GM21619 (cell line): Measurements from ENCODE around the gene DNAJB7.
"Not testable (repeated sequence)": the region's sequence is repeated elsewhere in the genome, so short reads cannot be mapped to it uniquely, and the experiment has no call there.

ENCODE experiments used
- ATAC-seq: cut with Tn5 transposase; IDR thresholded peaks from one replicate; pipeline ENCODE4 v1.9.1; 2021; ENCODE audit not compliant: unreplicated experiment

Gene DNAJB7

GRCh38 chr22:40862013-40862412 is at the start of gene DNAJB7:
TSS of gene DNAJB7 (minus strand) at chr22:40862113. CDS start at chr22:40861994, 119 bp downstream.
- no peak for ATAC-seq

GRCh38 chr22:40908895-40909294 is 47.0 kb upstream of the DNAJB7 start:
- ATAC-seq, result no peak

- no peak for ATAC-seq
Observed at GRCh38 chr22:40904101-40904500, 42.2 kb upstream of the DNAJB7 start.

GRCh38 chr22:40898850-40899357 is 37.0 kb upstream of the DNAJB7 start:
- no peak for ATAC-seq

GRCh38 chr22:40894417-40894816 is 32.5 kb upstream of the DNAJB7 start:
- no peak for ATAC-seq

GRCh38 chr22:40890881-40891280 is 29.0 kb upstream of the DNAJB7 start:
- ATAC-seq, result no peak

GRCh38 chr22:40889116-40889515 is 27.2 kb upstream of the DNAJB7 start:
- no peak for ATAC-seq

- no peak for ATAC-seq
Observed at GRCh38 chr22:40878922-40879321, 17.0 kb upstream of the DNAJB7 start.

GRCh38 chr22:40877488-40877887 is 15.6 kb upstream of the DNAJB7 start:
- ATAC-seq, result no peak

GRCh38 chr22:40876907-40877306 is 15.0 kb upstream of the DNAJB7 start:
- ATAC-seq, result no peak

- no peak for ATAC-seq
Observed at GRCh38 chr22:40875111-40875510, 13.2 kb upstream of the DNAJB7 start.

- no peak for ATAC-seq
Observed at GRCh38 chr22:40874016-40874415, 12.1 kb upstream of the DNAJB7 start.

- not testable (repeated sequence) for ATAC-seq
Observed at GRCh38 chr22:40868379-40868778, 6.5 kb upstream of the DNAJB7 start.

- no peak for ATAC-seq
Observed at GRCh38 chr22:40867109-40867508, 5.2 kb upstream of the DNAJB7 start.

- no peak for ATAC-seq
Observed at GRCh38 chr22:40862537-40862936, 624 bp upstream of the DNAJB7 start.

- ATAC-seq, result no peak
Observed at GRCh38 chr22:40857309-40857855, 4.5 kb downstream of the DNAJB7 start.

GRCh38 chr22:40856513-40857308 is 5.2 kb downstream of the DNAJB7 start, which contains the start of the genes ST13 and XPNPEP3:
TSS of gene ST13 (minus strand) at chr22:40856639. CDS start at chr22:40856540, 99 bp downstream.
TSS of gene XPNPEP3 (plus strand) at chr22:40857148. CDS start at chr22:40857182, 34 bp downstream.
- ATAC-seq, result peak; percentile 83

- ATAC-seq, result peak; percentile 22
Observed at GRCh38 chr22:40855979-40856512, 5.9 kb downstream of the DNAJB7 start.

- no peak for ATAC-seq
Observed at GRCh38 chr22:40855071-40855978, 6.6 kb downstream of the DNAJB7 start.

- ATAC-seq, result no peak
Observed at GRCh38 chr22:40853961-40854360, 8.0 kb downstream of the DNAJB7 start.

- ATAC-seq, result no peak
Observed at GRCh38 chr22:40853333-40853732, 8.6 kb downstream of the DNAJB7 start.
